ENCODE results near the gene NEMP2. TPM values are rescaled to one million over a fixed set of nuclear protein-coding genes. Genes with fewer than 3 reads are reported as not detected.

Gene NEMP2
- total RNA-seq, 1 experiment from 2014 or later, result 8.3 TPM

- Histone ChIP-seq H3K27me3 (ENCODE audit: insufficient read depth, low read depth) (no peaks in the 10 kb centered on the region), H4K20me1 (ENCODE audit: insufficient read depth) (no peaks in the 10 kb centered on the region), H3K4me2 (no peak overlapping the region), H3K4me3 (no peak overlapping the region), H3K9me2 (ENCODE audit: insufficient read depth) (no peaks in the 10 kb centered on the region), H3F3A (ENCODE audit: insufficient read depth, low read depth) (no peaks in the 10 kb centered on the region), H2AFZ (no peak overlapping the region), H3K79me2 (ENCODE audit: low read depth) (no peaks in the 10 kb centered on the region), H3K36me3 (ENCODE audit: low read depth) (no peaks in the 10 kb centered on the region), H3K27ac (no peak overlapping the region), H3K4me1 (replicated peaks; ENCODE audit: insufficient read depth) (no peaks in the 10 kb centered on the region; the same call in 1 of the 2 replicates), H3K9me3 (ENCODE audit: insufficient read depth, low read depth) (no peaks in the 10 kb centered on the region)
- CTCF ChIA-PET, result no interaction called here
- DNase-seq, result no peak
- POLR2A ChIA-PET (ENCODE audit: unreplicated experiment), result no interaction called here
- BruUV-seq (replicated peaks), result no TSS peak
- no peak for TF ChIP-seq EZH2 (IDR thresholded peaks at IDR 0.05; ENCODE audit: low read depth)
- TF ChIP-seq, protein P1, sequence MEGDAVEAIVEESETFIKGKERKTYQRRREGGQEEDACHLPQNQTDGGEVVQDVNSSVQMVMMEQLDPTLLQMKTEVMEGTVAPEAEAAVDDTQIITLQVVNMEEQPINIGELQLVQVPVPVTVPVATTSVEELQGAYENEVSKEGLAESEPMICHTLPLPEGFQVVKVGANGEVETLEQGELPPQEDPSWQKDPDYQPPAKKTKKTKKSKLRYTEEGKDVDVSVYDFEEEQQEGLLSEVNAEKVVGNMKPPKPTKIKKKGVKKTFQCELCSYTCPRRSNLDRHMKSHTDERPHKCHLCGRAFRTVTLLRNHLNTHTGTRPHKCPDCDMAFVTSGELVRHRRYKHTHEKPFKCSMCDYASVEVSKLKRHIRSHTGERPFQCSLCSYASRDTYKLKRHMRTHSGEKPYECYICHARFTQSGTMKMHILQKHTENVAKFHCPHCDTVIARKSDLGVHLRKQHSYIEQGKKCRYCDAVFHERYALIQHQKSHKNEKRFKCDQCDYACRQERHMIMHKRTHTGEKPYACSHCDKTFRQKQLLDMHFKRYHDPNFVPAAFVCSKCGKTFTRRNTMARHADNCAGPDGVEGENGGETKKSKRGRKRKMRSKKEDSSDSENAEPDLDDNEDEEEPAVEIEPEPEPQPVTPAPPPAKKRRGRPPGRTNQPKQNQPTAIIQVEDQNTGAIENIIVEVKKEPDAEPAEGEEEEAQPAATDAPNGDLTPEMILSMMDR (conservative IDR thresholded peaks at IDR 0.05), result no peak
- intact Hi-C loops (cut with micrococcal nuclease; ENCODE audit: unreplicated experiment), result no loop called here
Measured at GRCh38 chr2:190493095-190493494, 41.4 kb downstream of the NEMP2 start.

GRCh38 chr2:190490502-190490901, 44.0 kb downstream of the NEMP2 start:
- H3K9me2 ChIP-seq (ENCODE audit: insufficient read depth), result no peaks in the 10 kb centered on the region
- H3K36me3 ChIP-seq (ENCODE audit: low read depth), result no peaks in the 10 kb centered on the region
- BruUV-seq (replicated peaks), result no TSS peak
- intact Hi-C loops (cut with micrococcal nuclease; ENCODE audit: unreplicated experiment), result no loop called here
- no peaks in the 10 kb centered on the region for H3K9me3 ChIP-seq (ENCODE audit: insufficient read depth, low read depth)
- no peak overlapping the region for H3K4me3 ChIP-seq
- no peaks in the 10 kb centered on the region for H3K27me3 ChIP-seq (ENCODE audit: insufficient read depth, low read depth)
- ChIA-PET POLR2A (ENCODE audit: unreplicated experiment) (no interaction called here), CTCF (no interaction called here)
- no peak for DNase-seq
- no peaks in the 10 kb centered on the region for H3K4me1 ChIP-seq (replicated peaks; ENCODE audit: insufficient read depth)
- no peak overlapping the region for H2AFZ ChIP-seq
- H4K20me1 ChIP-seq (ENCODE audit: insufficient read depth), result no peaks in the 10 kb centered on the region
- TF ChIP-seq EZH2 (IDR thresholded peaks at IDR 0.05; ENCODE audit: low read depth), result no peak
- TF ChIP-seq, protein P1 (conservative IDR thresholded peaks at IDR 0.05), result no peak
- no peaks in the 10 kb centered on the region for H3K79me2 ChIP-seq (ENCODE audit: low read depth)
- H3K27ac ChIP-seq, result no peak overlapping the region
- H3K4me2 ChIP-seq, result no peak overlapping the region
- no peaks in the 10 kb centered on the region for H3F3A ChIP-seq (ENCODE audit: insufficient read depth, low read depth)

GRCh38 chr2:190489475-190489874, 45.0 kb downstream of the NEMP2 start:
- no peaks in the 10 kb centered on the region for H3F3A ChIP-seq (ENCODE audit: insufficient read depth, low read depth)
- CTCF ChIA-PET, result no interaction called here
- no peak overlapping the region for H3K4me3 ChIP-seq
- no peaks in the 10 kb centered on the region for H3K36me3 ChIP-seq (ENCODE audit: low read depth)
- no peaks in the 10 kb centered on the region for H3K9me3 ChIP-seq (ENCODE audit: insufficient read depth, low read depth)
- H3K27ac ChIP-seq, result no peak overlapping the region
- TF ChIP-seq, protein P1 (conservative IDR thresholded peaks at IDR 0.05), result no peak
- TF ChIP-seq EZH2 (IDR thresholded peaks at IDR 0.05; ENCODE audit: low read depth), result no peak
- intact Hi-C loops (cut with micrococcal nuclease; ENCODE audit: unreplicated experiment), result no loop called here
- H2AFZ ChIP-seq, result no peak overlapping the region
- BruUV-seq (replicated peaks), result no TSS peak
- POLR2A ChIA-PET (ENCODE audit: unreplicated experiment), result no interaction called here
- H3K79me2 ChIP-seq (ENCODE audit: low read depth), result no peaks in the 10 kb centered on the region
- no peak for DNase-seq
- H3K27me3 ChIP-seq (ENCODE audit: insufficient read depth, low read depth), result no peaks in the 10 kb centered on the region
- no peaks in the 10 kb centered on the region for H3K9me2 ChIP-seq (ENCODE audit: insufficient read depth)
- H4K20me1 ChIP-seq (ENCODE audit: insufficient read depth), result no peaks in the 10 kb centered on the region
- H3K4me2 ChIP-seq, result no peak overlapping the region
- no peaks in the 10 kb centered on the region for H3K4me1 ChIP-seq (replicated peaks; ENCODE audit: insufficient read depth)
